ENCODE results near the gene ERN2. TPM values are rescaled to one million over a fixed set of nuclear protein-coding genes. Genes with fewer than 3 reads are reported as not detected.

Gene ERN2
- total and polyA plus RNA-seq, 2 donors from 2014 or later, result not detected

GRCh38 chr16:23704772-23705516 lies 8.1 kb downstream of the ERN2 start:
- TF ChIP-seq CTCF (IDR thresholded peaks at IDR 0.05; ENCODE audit: borderline replicate concordance, extremely low read depth, insufficient read depth), result no peak
- no peak overlapping the region for H3K4me3 ChIP-seq (ENCODE audit: low read length in 3 of 3)
- no peak for FAIRE-seq
- no peak for DNase-seq
- no peaks in the 10 kb centered on the region for H3K4me1 ChIP-seq (ENCODE audit: control insufficient read depth in 2 of 3, insufficient read depth in 2 of 3, low read depth in 1 of 3, low read length in 3 of 3)
- H3K9ac ChIP-seq (ENCODE audit: low read length in 3 of 3), result no peak overlapping the region
- intact Hi-C loops (cut with DNase I), result no loop called here
- peaks cover 0 to 6% (median 5%) of the 10 kb centered on the region in 3 donors for H3K9me3 ChIP-seq (ENCODE audit: control insufficient read depth in 2 of 3, insufficient read depth in 1 of 3, low read length in 3 of 3)
- no peaks in the 10 kb centered on the region for H3K27me3 ChIP-seq (ENCODE audit: control insufficient read depth, insufficient read depth, low read length)
- H3K27ac ChIP-seq (ENCODE audit: low read depth in 2 of 2, low read length in 2 of 2), result no peak overlapping the region
- no peaks in the 10 kb centered on the region for H3K36me3 ChIP-seq (ENCODE audit: control insufficient read depth in 2 of 3, insufficient read depth in 3 of 3, low read length in 3 of 3)

- H3K4me1 ChIP-seq (ENCODE audit: control insufficient read depth in 2 of 3, insufficient read depth in 2 of 3, low read depth in 1 of 3, low read length in 3 of 3), result no peaks in the 10 kb centered on the region
- no peaks in the 10 kb centered on the region for H3K36me3 ChIP-seq (ENCODE audit: control insufficient read depth in 2 of 3, insufficient read depth in 3 of 3, low read length in 3 of 3)
- H3K27ac ChIP-seq (ENCODE audit: low read depth in 2 of 2, low read length in 2 of 2), result no peak overlapping the region
- FAIRE-seq, result no peak
- intact Hi-C loops (cut with DNase I), result no loop called here
- DNase-seq, result no peak
- H3K27me3 ChIP-seq (ENCODE audit: control insufficient read depth, insufficient read depth, low read length), result no peaks in the 10 kb centered on the region
- no peak overlapping the region for H3K4me3 ChIP-seq (ENCODE audit: low read length in 3 of 3)
- no peak for TF ChIP-seq CTCF (IDR thresholded peaks at IDR 0.05; ENCODE audit: borderline replicate concordance, extremely low read depth, insufficient read depth)
- no peak overlapping the region for H3K9ac ChIP-seq (ENCODE audit: low read length in 3 of 3)
- H3K9me3 ChIP-seq (ENCODE audit: control insufficient read depth in 2 of 3, insufficient read depth in 1 of 3, low read length in 3 of 3), result peaks cover 0 to 5% (median 4%) of the 10 kb centered on the region in 3 donors
These were observed 10.1 kb downstream of the ERN2 start for GRCh38 chr16:23702951-23703350.

- no peak for FAIRE-seq
- no peaks in the 10 kb centered on the region for H3K36me3 ChIP-seq (ENCODE audit: control insufficient read depth in 2 of 3, insufficient read depth in 3 of 3, low read length in 3 of 3)
- DNase-seq, result no peak
- H3K9ac ChIP-seq (ENCODE audit: low read length in 3 of 3), result no peak overlapping the region
- H3K27ac ChIP-seq (ENCODE audit: low read depth in 2 of 2, low read length in 2 of 2), result no peak overlapping the region
- H3K27me3 ChIP-seq (ENCODE audit: control insufficient read depth, insufficient read depth, low read length), result no peaks in the 10 kb centered on the region
- peaks cover 0 to 5% (median 4%) of the 10 kb centered on the region in 3 donors for H3K9me3 ChIP-seq (ENCODE audit: control insufficient read depth in 2 of 3, insufficient read depth in 1 of 3, low read length in 3 of 3)
- no peak overlapping the region for H3K4me3 ChIP-seq (ENCODE audit: low read length in 3 of 3)
- no peak for TF ChIP-seq CTCF (IDR thresholded peaks at IDR 0.05; ENCODE audit: borderline replicate concordance, extremely low read depth, insufficient read depth)
- intact Hi-C loops (cut with DNase I), result no loop called here
- no peaks in the 10 kb centered on the region for H3K4me1 ChIP-seq (ENCODE audit: control insufficient read depth in 2 of 3, insufficient read depth in 2 of 3, low read depth in 1 of 3, low read length in 3 of 3)
These were observed 12.0 kb downstream of the ERN2 start for GRCh38 chr16:23701045-23701444.

All from kidney (tissue), 14 donors.